HEK293 (cell line): ENCODE data around the gene MYO9B.

Source experiments
- CTCF ChIA-PET: fragments of 350-600 bp; formaldehyde crosslinking; extraction: SDS; loops from one replicate; lab custom pipeline; 2021; ENCODE audit warnings: antibody characterized with exemption; lab: Yijun Ruan, JAX
- POLR2A ChIA-PET: fragments of 300-600 bp; formaldehyde crosslinking; extraction: SDS; loops from one replicate; lab custom pipeline; 2020; ENCODE audit warnings: antibody characterized with exemption, inconsistent platforms; lab: Yijun Ruan, JAX
- H3K27ac ChIP-seq: fragments of 200-500 bp; sonication (Bioruptor generic); 2 replicates; pipeline ENCODE4 v1.5.1; 2014; ENCODE audit warnings: low read depth, low read length, control low read depth, inconsistent platforms; ENCODE audit errors: extremely low read depth
- H3K36me3 ChIP-seq, 2 experiments: fragments of 200-500 bp in 1 of 2; sonication (Bioruptor generic) in 1 of 2; 1 replicate in 1 of 2; 2 replicates in 1 of 2; pipeline ENCODE4 v1.5.1; 2014 to 2017; ENCODE audit warnings: inconsistent platforms in 2 of 2, low read length in 2 of 2; ENCODE audit not compliant: control insufficient read depth in 2 of 2, insufficient read depth in 1 of 2
- H3K4me1 ChIP-seq: fragments of 200-500 bp; sonication (Bioruptor generic); 2 replicates; pipeline ENCODE4 v1.5.1; 2014; ENCODE audit warnings: mild to moderate bottlenecking, low read length, inconsistent platforms; ENCODE audit not compliant: control insufficient read depth, insufficient read depth
- H3K4me3 ChIP-seq: 2 replicates; pipeline ENCODE4 v1.5.1; 2011; ENCODE audit warnings: low read depth, mild to moderate bottlenecking, control low read depth, low read length, moderate library complexity
- H3K9me3 ChIP-seq: fragments of 200-500 bp; sonication (Bioruptor generic); 2 replicates; pipeline ENCODE4 v1.5.1; 2014; ENCODE audit warnings: low read depth, low read length, inconsistent platforms; ENCODE audit not compliant: control insufficient read depth, insufficient read depth
- IKZF3 ChIP-seq: fragments of 450-650 bp; IDR thresholded peaks from 2 replicates; pipeline ENCODE4 v1.5.0; 2018; ENCODE audit warnings: missing biosample characterization, mild to moderate bottlenecking, missing genetic modification characterization, moderate library complexity
- KLF16 ChIP-seq: fragments of 450-650 bp; formaldehyde crosslinking; IDR thresholded peaks from 2 replicates; pipeline ENCODE4 v1.5.1; 2017; ENCODE audit warnings: missing biosample characterization, missing genetic modification characterization
- MEIS1 ChIP-seq: sonication (generic); formaldehyde crosslinking; IDR thresholded peaks from 2 replicates; pipeline ENCODE4 v1.8.1; 2022; ENCODE audit warnings: missing genetic modification reagents, mild to moderate bottlenecking, borderline replicate concordance
- OSR2 ChIP-seq: fragments of 450-650 bp; formaldehyde crosslinking; IDR thresholded peaks from 2 replicates; pipeline ENCODE4 v1.5.1; 2016; ENCODE audit warnings: missing biosample characterization, missing genetic modification characterization
- PATZ1 ChIP-seq: fragments of 450-650 bp; formaldehyde crosslinking; IDR thresholded peaks from 2 replicates; pipeline ENCODE4 v1.5.1; 2016; ENCODE audit warnings: missing biosample characterization, missing genetic modification characterization
- PRDM10 ChIP-seq: fragments of 450-650 bp; formaldehyde crosslinking; IDR thresholded peaks from 2 replicates; pipeline ENCODE4 v1.5.1; 2016; ENCODE audit warnings: missing biosample characterization, missing genetic modification characterization
- TSHZ1 ChIP-seq: fragments of 450-650 bp; formaldehyde crosslinking; IDR thresholded peaks from 2 replicates; pipeline ENCODE4 v1.5.1; 2016; ENCODE audit warnings: missing biosample characterization, missing genetic modification characterization, borderline replicate concordance
- YY2 ChIP-seq: fragments of 450-650 bp; formaldehyde crosslinking; IDR thresholded peaks from 2 replicates; pipeline ENCODE4 v1.5.1; 2016; ENCODE audit warnings: missing biosample characterization, missing genetic modification characterization
- ZBTB8A ChIP-seq: fragments of 450-650 bp; formaldehyde crosslinking; IDR thresholded peaks from 2 replicates; pipeline ENCODE4 v1.5.1; 2016; ENCODE audit warnings: missing biosample characterization, missing genetic modification characterization
- ZFP69B ChIP-seq: fragments of 450-650 bp; formaldehyde crosslinking; IDR thresholded peaks from 2 replicates; pipeline ENCODE4 v1.5.1; 2016; ENCODE audit warnings: missing biosample characterization, missing genetic modification characterization
- ZNF133 ChIP-seq: fragments of 450-650 bp; formaldehyde crosslinking; IDR thresholded peaks from 2 replicates; pipeline ENCODE4 v1.5.1; 2016; ENCODE audit warnings: missing biosample characterization, missing genetic modification characterization
- ZNF26 ChIP-seq: fragments of 450-650 bp; formaldehyde crosslinking; IDR thresholded peaks from 2 replicates; pipeline ENCODE4 v1.5.1; 2016; ENCODE audit warnings: missing biosample characterization, missing genetic modification characterization
- ZNF366 ChIP-seq: fragments of 450-650 bp; formaldehyde crosslinking; conservative IDR thresholded peaks from 2 replicates; pipeline ENCODE4 v1.5.1; 2016; ENCODE audit warnings: missing biosample characterization, missing genetic modification characterization
- ZNF394 ChIP-seq: fragments of 450-650 bp; formaldehyde crosslinking; IDR thresholded peaks from 2 replicates; pipeline ENCODE4 v1.5.1; 2016; ENCODE audit warnings: missing biosample characterization, missing genetic modification characterization, mild to moderate bottlenecking, moderate library complexity, borderline replicate concordance
- ZNF658 ChIP-seq: fragments of 450-650 bp; formaldehyde crosslinking; IDR thresholded peaks from 2 replicates; pipeline ENCODE4; 2016; ENCODE audit warnings: missing biosample characterization, missing genetic modification characterization
- ZNF76 ChIP-seq: fragments of 450-650 bp; formaldehyde crosslinking; IDR thresholded peaks from 2 replicates; pipeline ENCODE4; 2016; ENCODE audit warnings: low read depth, missing biosample characterization, missing genetic modification characterization, borderline replicate concordance
- ZSCAN30 ChIP-seq: fragments of 450-650 bp; IDR thresholded peaks from 2 replicates; pipeline ENCODE4 v1.5.1; 2018; ENCODE audit warnings: missing biosample characterization, mild to moderate bottlenecking, missing genetic modification characterization, moderate library complexity

The MYO9B gene

GRCh38 chr19:17076543-17076991 lies 990 bp downstream of the MYO9B start:
- Histone ChIP-seq H3K4me3 (peak overlapping the region; percentile 96), H3K36me3 (peaks cover 11 to 21% of the 10 kb centered on the region in 2 experiments; a peak in 2 of 3 replicates), H3K9me3 (no peaks in the 10 kb centered on the region), H3K27ac (no peak overlapping the region), H3K4me1 (peaks cover 8% of the 10 kb centered on the region)
- CTCF ChIA-PET, result interaction anchor here (0.6 to 1.3 kb wide), 3 partner anchors 11 to 191 kb away, joined by 3 to 6 read pairs (median 3); partner anchors contain the start of gene BABAM1
- POLR2A ChIA-PET, result interaction anchor here (0.6 to 2.3 kb wide), 6 partner anchors 9 to 229 kb away, joined by 3 to 9 read pairs (median 4); partner anchors contain the start of genes MRPL34, OCEL1 and USE1
- TF ChIP-seq ZNF394 (tag by site-specific recombination) (no peak), IKZF3 (tag by site-specific recombination) (0 out of 2 replicates have a peak, but pooled peaks have one; percentile 11), MEIS1 (CRISPR knock-in tag) (no peak), ZNF76 (tag by site-specific recombination) (peak; percentile 67; the same call in 1 of the 2 replicates)

- Histone ChIP-seq H3K36me3 (peaks cover 3 to 11% of the 10 kb centered on the region in 2 experiments; a peak in 2 of 3 replicates), H3K9me3 (no peaks in the 10 kb centered on the region), H3K27ac (no peak overlapping the region), H3K4me1 (peaks cover 8% of the 10 kb centered on the region), H3K4me3 (no peak overlapping the region)
- ChIA-PET CTCF (interaction anchor here (0.6 kb wide), 1 partner anchor 112 kb away, joined by 4 read pairs; no protein-coding TSS in a partner anchor), POLR2A (no interaction called here)
- TF ChIP-seq ZNF366 (tag by site-specific recombination) (no peak), ZNF76 (tag by site-specific recombination) (no peak), ZNF658 (no peak), TSHZ1 (tag by site-specific recombination) (no peak), ZSCAN30 (tag by site-specific recombination) (no peak), PATZ1 (no peak)
These were observed 2.0 kb downstream of the MYO9B start for GRCh38 chr19:17077447-17078028.

GRCh38 chr19:17078036-17078919 lies 2.7 kb downstream of the MYO9B start:
- no peaks in the 10 kb centered on the region for H3K9me3 ChIP-seq
- CTCF ChIA-PET, result interaction anchor here (0.5 to 0.6 kb wide), 2 partner anchors 11 to 111 kb away, joined by 4 to 6 read pairs; no protein-coding TSS in a partner anchor
- no peak overlapping the region for H3K4me3 ChIP-seq
- H3K4me1 ChIP-seq, result peaks cover 8% of the 10 kb centered on the region
- H3K36me3 ChIP-seq, result peaks cover 0 to 4% of the 10 kb centered on the region in 2 experiments; a peak in 2 of 3 replicates
- POLR2A ChIA-PET, result no interaction called here
- no peak overlapping the region for H3K27ac ChIP-seq
- no peak for TF ChIP-seq PRDM10 (tag by site-specific recombination)
- no peak for TF ChIP-seq ZBTB8A (tag by site-specific recombination)
- TF ChIP-seq YY2, result no peak
- no peak for TF ChIP-seq ZNF26 (tag by site-specific recombination)
- TF ChIP-seq ZFP69B (tag by site-specific recombination), result no peak
- no peak for TF ChIP-seq OSR2 (tag by site-specific recombination)
- no peak for TF ChIP-seq KLF16 (tag by site-specific recombination)
- TF ChIP-seq ZNF133 (tag by site-specific recombination), result no peak
